ENCODE measurements around the gene OTUD5. TPM values are rescaled to one million over a fixed set of nuclear protein-coding genes. Genes with fewer than 3 reads are reported as not detected.

The OTUD5 gene
- polyA plus RNA-seq, 1 donor: 67.2 TPM

DNA sequence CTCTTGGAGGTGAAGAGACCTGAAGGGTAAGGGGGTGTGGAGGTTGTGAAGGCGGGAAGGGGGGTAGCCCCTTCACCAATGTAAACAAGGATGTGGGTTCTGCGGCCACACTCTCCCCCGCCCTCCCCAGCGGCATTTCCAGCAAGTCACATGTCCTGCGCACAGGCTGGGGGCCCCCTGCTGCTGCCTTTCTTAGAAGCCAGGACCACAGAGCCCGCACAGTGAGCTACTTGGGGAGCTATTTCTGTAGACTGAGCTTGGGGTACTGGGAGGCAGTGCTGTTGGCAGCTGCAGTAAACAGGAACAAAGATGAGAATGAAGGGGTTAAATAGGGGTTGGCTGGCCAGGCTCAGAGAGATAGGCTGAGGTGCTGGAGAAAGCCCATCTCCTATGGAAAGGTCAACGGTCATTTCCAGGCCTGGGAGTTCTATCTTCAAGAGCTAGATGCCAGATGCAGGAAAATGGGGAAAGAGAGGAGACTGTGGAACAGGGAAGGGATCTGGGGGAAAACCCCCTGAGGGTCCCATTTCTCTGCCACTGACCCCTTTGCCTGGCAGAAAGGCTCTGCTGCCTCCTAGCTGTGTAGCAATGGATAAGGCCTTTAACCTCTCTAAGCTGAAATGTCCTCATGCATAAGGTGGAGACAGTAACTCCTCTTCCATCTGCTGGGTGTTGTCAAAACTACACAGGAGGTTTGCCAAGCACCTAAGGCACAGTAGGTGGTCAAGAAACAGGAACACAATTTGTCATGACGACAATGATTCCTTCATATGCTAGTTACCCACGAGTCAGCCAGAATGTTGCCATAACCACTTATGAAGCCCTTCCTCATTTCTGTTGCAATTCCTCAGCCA, 20.1 kb downstream of the OTUD5 start:
- DNase-seq: no peak

DNA sequence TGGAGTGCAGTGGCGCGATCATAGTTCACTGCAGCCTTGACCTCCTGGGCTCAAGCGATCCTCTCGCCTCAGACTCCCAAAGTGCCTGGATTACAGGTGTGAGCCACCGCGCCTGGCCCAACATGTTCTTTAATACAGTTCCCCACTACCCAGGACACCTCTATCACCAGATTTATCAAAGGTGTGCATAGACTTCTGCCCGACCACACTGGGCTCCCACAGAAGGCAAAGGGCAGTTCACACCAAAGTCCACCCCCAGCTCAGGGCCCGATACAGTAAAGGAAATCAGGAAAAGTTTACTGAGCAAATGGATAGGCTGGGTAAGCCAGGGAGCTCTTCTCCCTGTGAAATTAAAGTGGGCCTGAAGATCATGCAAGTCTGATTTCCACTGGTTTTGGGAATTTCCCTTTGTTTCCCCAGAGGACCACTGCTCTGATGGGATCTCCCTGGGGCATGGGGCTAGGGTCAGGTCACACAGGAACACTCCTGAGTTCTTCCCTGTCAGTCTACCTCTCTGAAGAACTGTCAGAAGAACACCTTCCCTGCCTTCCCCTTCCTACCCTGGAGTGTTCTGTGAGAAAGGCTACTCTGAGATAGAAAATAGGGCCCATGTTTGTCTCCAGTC, 20.9 kb downstream of the OTUD5 start:
- DNase-seq: no peak

DNA sequence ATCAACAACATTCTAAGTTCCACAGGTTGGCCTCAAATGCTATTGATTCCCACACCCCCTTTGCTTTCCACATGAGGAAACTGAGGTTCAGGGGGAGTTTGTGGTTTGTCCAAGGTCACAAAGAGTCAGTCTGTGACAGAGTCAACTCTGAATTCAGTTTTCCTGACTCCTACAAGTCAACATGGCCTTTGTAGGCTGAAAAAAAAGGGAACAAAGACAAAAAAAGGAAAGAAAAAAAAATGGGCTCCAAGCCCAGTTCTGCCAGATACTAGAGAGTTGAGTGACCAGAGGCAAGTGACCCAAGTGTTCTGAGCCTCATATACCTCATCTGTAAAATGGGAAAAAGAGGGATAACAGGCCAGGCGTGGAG, 22.1 kb downstream of the OTUD5 start:
- DNase-seq: no peak

DNA sequence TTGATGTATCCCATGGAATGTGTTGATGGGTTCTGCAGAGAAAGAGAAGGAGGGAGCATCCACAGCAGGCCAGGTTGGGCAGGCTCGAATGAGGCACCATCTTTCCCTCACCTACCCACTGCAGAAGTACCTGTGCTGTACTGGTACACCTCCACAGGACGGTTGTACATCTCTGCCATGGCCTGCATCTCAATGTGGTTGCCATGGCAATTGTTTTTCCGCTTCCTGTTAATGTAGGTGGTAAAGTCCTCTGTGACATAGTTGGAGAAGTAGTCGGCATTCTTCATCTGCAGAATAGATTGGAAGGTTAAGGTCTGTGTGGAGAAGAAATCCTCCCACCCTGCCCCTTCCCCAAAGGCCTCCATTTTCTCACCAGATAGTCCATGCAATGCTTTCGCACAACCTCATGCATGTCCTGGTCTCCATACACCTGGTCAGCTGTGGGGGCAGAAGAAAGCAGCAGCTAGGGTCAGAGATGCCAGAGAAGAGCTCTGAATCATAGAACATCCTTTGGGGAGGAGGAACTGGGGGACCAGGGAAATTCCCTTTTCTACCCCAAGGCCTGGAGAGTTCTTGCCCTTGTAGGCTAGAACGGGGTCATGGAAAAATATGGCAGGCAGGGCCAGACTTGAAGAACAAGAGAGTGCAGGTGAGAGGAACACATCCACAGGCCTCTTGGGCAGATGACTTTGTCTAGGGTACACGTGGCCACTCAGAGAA, 22.7 kb downstream of the OTUD5 start:
- DNase-seq: no peak

DNA sequence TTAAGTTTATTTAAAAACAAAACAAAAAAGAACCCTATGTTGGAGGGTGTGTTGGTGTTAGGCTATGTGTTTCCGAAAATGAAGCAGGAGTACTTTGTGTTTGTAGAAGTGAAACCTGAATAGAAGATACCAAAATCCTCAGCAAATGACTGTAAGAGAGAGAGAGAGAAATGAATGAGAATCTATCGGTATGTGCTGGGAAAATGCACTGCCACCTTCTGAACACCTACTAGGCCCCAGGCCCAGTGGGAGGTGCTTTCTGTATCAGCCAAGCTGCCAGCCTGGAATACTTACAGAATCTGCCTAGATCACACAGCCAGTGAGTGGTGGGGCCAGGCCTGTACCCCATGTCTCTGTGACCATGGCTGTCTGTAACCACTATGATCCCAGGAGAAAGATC, 23.6 kb downstream of the OTUD5 start:
- DNase-seq: no peak

DNA sequence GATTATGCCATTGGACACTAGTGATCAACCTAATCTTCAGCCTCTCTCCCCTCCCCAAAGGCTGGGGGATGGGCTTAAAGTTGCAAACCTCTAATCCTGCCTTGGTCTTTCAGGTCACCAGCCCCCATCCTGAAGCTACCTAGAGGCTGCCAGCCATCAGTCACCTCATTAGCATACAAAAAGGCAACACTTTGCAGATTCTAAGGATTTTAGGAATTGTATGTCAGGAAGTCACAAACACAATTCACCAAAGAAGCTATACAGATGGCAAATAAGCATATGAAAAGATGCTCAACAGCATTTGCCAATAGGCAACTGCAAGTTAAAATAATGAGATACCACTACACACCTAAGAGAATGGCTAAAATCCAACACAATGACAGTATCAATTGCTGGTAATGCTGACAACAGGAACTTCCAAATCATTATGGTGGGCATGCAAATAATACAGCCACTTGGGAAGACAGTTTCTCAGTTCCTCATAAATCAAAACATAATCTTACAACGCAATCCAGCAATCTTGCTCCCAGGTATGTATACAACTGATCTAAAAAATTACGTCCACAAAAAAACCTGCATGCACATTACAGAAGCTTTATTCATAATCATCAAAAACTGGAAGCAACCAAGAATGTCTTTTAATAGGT, 29.5 kb downstream of the OTUD5 start:
- no peak for DNase-seq

DNA sequence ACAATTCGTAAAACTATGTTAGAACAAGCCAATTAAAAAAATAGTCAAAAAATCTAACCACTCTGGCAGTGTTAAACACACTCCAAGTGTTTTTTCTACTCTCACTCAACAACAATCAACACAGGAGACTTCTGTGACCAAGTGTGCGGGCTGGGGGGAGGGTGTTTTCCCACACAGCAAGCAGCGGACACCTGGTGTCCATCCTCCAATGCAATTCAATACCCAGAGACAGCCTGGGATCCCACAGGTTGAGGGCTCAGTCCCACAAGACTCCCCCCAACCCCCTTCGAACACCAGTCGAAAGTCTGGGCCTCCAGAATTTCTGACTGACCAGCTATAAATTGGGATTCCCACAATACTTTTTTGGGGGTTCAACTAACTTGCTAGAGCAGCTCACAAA, 30.3 kb downstream of the OTUD5 start:
- DNase-seq: no peak

DNA sequence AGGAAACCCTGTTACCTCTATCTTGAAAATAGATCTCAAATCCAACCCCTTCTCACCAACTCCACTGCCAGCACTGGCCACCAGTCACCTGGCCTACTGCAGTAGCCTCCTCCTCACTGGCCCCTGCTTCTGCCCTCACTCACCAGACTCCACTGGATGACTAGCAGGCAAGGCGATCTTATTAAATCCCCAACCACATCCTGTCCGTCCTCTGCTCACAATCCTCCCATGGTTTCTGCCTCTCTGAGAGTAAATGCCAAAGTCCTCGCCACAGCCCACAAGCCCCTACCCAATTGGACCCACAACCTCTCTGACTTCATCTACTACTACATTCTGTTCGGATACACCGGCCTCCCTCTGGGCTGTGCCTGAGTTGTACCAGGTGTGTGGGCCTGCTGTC, 33.1 kb downstream of the OTUD5 start:
- DNase-seq: no peak

DNA sequence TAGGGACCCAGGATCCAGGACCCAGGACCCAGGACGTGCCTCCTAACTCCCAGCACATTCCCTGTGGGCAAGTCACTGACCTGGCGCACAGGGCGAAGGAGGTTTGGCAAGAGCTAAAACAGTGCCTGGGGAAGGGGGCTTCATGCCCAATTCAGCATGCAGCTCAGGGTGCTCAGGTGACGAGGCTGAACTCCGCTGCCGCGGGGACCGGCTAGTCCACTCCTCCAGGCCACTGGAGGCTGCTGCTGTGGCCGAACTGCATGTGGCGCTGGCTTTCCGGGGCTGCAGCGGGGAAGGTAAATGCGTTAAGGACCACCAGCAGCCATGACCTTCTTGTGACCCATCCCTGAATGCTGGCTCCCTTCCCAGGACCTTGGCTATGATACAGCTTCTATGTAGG, 33.6 kb downstream of the OTUD5 start:
- no peak for DNase-seq

DNA sequence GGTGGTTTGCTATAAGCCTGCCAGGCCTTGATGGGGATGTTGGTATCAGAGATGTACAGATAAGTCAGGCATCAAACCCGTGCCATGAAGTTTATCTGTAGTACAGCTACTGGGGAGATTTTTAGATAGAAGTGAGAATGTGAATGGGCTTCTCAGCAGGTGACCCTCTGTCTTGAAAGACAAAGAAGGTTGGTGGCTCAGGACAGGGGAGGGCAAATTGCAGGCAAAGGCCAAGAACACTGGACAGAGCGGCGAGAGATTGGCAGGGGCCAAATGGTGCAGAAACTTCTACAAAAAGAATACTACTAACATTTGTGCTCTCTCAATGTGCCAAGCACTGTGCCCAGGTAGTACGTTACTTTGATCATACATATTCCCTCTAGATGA, 36.7 kb downstream of the OTUD5 start:
- DNase-seq: no peak

DNA sequence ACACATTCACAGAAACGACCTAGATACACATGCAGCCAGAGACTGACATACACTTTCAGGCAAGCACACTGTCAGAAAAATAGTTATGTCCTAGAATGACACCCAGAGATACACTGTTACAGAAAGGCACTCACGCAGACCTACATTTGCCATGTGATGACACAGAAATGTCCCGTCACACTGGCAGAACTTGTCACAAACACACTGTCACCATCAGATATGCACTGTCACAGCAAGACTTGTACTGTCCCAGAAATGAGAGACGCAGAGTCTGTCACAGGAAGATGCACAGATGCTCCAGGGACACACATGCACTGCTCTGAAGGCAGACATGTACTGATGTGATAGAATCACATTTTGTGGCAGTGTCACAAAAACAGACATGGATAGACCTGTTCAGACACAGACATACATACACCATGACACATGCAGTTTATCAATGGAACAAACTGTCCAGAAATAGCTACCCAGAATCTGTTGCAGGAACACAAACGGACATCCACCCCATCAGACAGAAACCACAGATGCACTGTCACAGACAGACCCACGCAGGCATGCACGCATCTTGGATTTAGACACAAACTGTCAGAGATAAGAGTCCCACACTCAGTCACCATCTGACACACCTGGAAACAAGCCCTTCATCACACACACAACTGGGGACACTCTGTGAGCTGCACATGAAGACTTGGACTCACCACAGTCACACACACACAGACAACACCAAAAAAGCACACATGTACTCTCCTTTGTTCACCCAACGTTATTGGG, 37.3 kb downstream of the OTUD5 start:
- no peak for DNase-seq

DNA sequence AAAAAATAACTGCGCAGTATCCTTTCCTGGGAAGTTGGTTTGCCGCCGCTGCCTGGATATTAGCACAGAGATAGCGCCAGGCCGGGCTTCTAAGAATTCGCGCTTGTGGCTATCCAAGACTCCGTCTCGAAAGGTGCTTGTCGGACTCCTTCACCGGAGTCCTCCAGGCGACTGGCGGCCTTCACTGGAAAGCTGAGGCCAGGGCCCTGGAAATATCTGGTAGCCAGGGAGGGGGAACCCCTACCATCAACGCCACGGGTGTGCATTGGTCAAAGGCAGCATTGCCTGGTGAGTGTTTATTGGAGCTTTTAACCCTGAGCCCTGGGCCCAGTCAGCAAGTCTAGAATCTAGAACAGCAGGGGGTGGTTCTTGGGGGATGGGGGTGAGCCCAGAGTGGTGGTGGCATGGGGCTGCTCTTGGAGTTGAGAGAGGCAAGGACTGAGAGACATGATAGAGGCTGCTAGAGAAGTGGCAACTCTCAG, 38.0 kb downstream of the OTUD5 start:
- no peak for DNase-seq

DNA sequence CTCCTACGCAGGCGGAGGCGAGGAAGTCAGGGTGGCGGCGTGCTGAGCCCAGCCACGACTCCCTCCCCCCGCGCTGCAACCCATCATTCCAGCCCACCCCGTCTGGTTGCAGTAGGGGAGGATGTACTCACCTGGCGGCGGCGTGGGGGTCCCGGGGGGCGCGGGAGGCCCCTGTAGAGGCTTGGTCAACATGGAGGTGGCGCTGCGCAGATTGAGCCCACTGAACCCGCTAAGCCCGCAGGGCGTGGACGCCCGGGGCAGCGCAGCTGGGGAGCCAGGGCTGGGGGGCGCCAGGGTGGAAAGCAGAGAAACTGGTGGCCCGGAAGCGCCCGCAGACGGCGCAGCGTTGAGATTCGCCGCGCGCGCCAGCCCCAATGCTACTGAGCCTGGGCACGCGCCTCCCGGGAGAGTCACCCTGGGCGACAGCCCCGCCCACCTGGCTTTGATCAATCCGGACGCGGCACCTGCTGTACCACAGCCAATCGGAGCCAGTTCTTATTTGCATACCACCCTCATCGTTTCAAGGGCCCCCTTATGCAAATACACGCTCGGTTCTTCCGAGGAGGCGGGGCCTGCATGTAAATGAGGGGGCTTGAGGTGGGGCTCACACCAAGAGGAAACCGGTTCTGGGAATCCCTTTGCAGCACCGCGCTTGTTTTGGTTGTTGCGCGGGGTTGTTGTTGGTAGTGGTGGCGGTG, 38.6 kb downstream of the OTUD5 start, which contains the start of gene PIM2:
Gene PIM2 (minus strand): TSS at position 382 of the 698 bp plus-strand sequence. CDS start 190 bp downstream, at position 192.
- peak; percentile 81 for DNase-seq

DNA sequence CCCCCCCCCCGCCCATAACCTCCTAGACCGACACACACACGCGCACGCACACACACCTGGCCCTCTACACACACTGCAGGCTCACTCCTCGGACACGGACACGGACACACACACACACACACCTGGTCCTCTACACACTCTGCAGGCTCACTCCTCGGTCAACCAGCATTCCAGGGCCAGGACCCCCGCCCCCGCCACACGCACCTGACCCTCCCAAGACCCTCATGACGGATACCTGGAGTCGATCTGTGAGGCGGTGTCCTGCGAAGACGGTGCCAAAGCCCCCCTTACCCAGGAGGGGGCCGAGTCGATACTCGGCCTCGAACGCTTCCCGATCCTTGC, 39.1 kb downstream of the OTUD5 start:
- DNase-seq: no peak

DNA sequence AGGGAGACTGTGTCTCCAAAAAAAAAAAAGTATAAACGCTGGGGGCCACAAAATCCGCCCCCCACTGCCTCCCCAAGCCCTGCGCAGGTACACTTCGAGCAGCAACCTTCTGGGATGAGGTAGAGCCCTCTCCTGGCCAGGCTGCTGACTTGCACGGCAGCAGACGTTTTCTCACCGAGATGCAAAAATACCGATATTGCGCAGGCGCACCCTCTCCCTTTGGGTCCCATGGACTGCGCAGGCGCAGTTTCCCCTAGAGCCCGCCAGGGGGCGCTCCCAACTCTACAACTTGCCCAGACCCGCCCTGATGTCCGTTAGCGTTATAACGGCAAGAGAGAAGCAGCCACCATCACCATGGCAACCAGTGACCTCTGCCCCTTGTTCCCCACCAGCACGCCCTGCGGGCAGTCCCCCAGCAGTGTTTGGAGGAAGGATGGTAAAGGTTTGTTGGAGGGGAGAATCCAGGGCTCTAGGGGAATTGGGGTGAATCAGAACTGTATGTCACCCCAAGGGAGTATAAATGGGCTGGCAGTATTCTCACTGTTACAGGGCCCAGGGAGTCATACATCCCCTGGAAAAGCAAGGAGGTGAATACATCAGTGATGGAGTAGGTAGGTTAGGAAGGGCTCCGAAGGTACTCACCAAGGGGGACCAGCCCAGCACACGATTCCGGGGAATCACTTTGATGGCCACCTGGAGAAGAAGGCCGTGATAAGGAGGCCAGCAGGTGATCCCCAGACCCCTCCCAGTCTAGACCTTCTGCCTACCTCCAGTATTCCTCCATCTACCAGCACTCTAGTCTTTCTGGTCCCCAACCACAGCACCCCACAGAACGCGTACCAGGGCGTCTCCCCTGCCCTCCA, 40.0 kb downstream of the OTUD5 start:
- peak; percentile 85 for DNase-seq

DNA sequence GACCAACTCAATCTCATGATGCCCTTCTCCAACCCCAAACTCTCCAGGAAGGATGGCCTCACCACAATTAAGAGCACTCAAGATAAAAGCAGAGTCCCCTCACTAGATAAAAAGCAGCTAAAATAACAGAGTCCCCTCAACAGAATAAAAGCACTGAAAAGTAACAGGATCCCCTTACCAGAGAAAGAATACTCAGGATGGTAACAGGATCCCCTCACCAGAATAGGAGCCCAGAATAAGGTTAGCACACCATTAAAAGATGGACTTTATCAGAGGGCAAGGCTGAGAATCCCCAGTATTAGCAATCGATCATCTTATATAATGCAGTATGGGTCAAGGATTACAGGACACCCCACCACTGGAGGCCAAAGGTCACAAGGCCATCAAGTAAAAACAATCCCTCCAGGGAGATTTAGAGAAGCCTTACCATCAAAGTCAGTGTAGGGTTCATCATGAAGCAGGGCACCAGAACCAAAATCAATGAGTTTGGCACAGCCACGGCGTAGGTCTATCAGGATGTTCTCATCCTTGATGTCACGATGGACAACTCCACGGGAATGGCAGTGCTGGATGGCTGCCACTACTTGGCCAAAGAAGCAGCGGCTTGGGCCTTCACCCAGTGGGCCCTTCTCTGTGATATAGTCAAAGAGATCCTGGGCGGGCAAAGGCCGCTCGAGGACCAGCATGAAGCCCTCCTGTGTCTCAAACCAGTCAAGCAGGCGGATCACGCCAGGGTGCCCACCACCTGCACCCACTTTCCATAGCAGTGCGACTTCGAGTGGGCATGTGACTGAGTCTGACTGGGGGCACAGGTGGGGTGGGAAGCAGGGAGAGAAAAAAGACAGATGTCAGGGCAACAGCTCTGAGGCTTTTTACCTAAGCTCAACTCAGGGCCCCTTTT, 42.6 kb downstream of the OTUD5 start:
- no peak for DNase-seq

DNA sequence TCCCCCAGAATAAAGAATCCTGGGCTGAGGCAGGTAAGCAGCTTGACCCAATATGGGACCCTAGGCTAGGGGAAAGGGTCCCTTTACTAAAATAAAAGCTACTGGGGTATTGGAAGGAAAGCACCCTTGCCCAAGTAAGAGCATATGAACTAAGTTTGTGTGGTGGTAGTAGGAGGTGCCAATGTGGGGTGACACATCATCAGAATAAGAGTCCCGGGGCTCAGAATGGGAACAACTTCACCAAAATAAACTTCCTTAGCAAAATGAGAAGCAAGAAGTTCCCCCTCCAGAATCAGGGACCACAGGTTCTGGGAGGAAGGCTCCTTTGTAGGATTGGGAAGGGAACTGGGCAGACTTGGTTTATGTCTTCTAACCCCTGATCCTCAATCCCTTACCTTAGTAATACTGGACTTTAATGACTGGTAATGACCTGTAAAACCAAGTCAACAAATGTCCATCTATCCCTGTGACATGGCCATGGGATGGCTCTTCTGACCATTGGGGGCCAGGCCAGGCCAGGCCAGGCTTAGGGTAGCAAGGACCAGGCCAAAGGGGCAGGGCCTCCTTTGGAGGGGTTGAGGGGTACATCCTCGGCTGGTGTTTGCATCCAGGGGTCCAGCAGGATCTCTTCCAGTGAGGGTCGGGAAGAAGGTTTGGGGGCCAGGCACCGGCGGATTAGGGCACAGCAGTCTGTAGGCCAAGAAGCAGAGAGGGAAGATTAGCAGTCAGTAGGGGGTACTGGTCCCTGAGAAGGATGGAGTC, 43.6 kb downstream of the OTUD5 start:
- no peak for DNase-seq
